T-helper 2 cell treated with Interferon-gamma antibody and Interleukin-4, amounts not matched to agents 5 μg/mL and 100 μg/mL, for 36 hours (primary cell): ENCODE results near the gene CAPN8.

ENCODE experiments used
- DNase-seq: peaks from one replicate; pipeline ENCODE4 v3.0.0; 2021; ENCODE audit warnings: low spot score
- H3K27ac Mint-ChIP-seq: one replicate; pipeline ENCODE4 v1.8.0; 2021; ENCODE audit warnings: mild to moderate bottlenecking, mixed read lengths
- H3K27me3 Mint-ChIP-seq: one replicate; pipeline ENCODE4 v1.8.0; 2021; ENCODE audit warnings: low read depth, mixed read lengths
- H3K36me3 Mint-ChIP-seq: one replicate; pipeline ENCODE4 v1.8.0; 2021; ENCODE audit warnings: low read depth, mixed read lengths
- H3K4me1 Mint-ChIP-seq: one replicate; pipeline ENCODE4 v1.8.0; 2021; ENCODE audit warnings: low read depth, mixed read lengths
- H3K4me3 Mint-ChIP-seq: one replicate; pipeline ENCODE4 v1.8.0; 2022; ENCODE audit warnings: mild to moderate bottlenecking, moderate library complexity, mixed read lengths
- H3K9me3 Mint-ChIP-seq: one replicate; pipeline ENCODE4 v1.8.0; 2021; ENCODE audit warnings: mixed read lengths

The CAPN8 gene

DNA sequence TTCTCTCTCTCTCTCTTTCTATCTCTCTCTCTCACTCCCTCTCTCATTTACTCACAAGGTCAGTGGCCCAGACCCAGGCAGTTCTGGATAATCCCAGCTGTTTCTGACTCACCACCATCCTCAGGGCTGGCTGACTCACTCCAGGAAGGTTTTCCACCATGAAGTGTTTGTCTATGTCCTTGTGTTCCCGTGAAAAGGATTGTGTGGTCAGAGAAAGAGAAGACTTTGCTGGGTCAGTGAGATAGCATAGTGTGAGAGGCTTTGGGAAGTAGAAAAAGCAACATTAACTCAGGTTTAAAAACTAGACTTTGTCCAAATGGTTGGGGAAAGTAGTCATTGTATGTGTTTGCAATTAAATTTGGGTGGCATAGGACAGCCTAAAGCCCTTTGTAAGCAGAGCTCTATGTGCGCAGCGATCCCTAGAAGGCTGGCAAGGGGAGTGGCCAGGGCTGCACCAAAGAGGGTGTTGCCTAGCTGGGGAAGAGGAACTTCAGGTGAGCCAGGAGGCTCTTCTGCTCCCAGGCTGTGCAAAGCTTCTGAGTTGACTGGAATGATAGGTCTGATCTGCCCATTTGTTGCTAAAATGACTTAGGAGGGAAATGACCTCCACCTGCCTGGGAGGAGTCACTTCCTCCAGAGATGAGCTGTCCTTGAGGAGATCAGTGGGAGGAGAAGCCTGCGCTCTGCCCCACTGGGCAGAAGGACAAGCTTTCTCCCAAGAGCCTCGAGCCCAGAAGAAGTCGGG is 41.9 kb upstream of the CAPN8 start:
- H3K4me1 Mint-ChIP-seq, result peaks cover 27% of the 10 kb centered on the region
- H3K4me3 Mint-ChIP-seq, result no peak overlapping the region
- peaks cover 7% of the 10 kb centered on the region for H3K27me3 Mint-ChIP-seq
- H3K9me3 Mint-ChIP-seq, result no peaks in the 10 kb centered on the region
- DNase-seq, result no peak
- no peak overlapping the region for H3K27ac Mint-ChIP-seq
- H3K36me3 Mint-ChIP-seq, result no peaks in the 10 kb centered on the region

DNA sequence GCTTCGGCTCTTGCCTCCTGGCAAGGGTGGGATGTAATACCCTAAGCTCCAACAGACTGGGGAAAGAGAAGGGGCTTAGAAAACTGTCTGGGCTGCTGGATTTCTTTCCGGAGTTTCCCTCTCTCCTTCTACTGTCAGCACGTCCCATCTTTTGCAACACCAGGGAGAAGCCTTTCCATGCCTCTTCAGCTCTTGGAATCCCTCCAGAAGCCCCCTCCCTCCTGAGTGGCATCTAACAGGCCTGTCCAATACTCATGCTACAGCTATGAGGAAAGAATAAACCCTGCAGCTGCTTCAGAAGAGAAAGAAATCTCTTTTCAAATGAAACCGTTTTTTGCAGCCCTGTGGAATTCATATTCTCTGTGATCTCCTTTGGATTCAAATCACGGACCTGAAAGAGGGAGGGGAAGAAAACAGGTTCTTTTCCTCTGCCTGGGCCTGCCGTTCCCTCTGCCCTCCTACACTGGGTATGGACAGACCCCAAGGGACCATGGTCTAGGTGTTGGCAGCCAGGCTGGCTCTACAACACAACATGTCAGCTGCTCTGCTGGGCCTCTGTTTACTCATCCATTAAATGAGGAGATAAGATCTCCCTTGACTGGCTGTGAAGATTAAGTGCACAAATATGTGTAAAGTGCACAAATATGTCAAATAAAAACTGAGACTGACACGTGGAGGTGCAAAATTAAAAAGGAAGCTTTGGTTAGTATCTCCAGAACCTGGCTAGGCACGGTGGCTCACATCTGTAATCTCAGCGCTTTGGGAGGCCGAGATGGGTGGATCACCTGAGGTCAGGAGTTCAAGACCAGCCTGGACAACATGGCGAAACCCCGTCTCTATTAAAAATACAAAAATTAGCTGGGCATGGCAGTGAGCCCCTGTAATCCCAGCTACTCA is 40.8 kb upstream of the CAPN8 start:
- H3K27ac Mint-ChIP-seq, result no peak overlapping the region
- no peak for DNase-seq

DNA sequence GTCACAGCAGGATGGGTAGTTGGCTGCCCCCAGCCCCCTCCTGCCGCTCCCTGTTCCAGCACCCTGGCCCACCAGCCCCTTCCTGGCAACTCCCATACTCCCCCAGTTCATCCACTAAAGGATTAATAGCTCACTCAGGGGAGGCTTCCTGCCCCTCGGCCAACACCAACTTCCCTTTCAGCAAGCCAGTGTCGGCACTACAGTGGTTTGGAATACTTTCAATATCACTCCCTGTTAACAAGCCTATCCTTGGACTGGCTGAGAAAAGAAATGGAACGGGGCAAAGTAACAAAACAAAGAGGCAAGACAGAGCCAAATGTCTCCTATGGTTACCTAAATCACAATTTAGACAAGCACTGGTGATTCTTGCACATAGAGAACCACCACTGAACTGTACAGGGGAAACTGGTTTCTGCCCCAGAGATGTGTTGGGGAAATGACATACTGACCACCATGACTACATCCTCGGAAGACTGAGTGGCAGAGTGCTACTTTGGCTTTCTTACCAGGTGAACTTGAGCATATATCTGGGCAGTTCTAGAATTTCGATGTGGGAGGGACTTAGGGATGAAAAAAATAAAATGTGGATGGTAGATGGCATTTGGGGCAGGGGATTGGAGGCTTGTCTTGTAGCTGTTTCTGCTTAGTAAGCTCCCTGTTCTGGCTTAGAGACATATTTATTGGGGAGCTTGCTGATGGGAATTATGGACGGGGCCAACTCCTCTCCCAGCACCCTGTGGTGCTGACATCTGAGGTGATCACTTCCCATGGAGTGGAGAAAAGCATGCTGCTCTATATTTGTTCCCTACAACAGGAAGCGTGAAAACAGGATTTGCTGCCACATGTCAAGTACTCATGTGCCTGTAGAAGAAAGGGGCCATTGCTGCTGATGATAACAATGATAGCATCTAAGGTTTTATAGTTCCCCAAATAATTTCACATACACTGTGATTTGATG is 39.7 kb upstream of the CAPN8 start:
- no peak overlapping the region for H3K4me3 Mint-ChIP-seq
- DNase-seq, result no peak
- no peaks in the 10 kb centered on the region for H3K36me3 Mint-ChIP-seq
- H3K9me3 Mint-ChIP-seq, result no peaks in the 10 kb centered on the region
- peaks cover 28% of the 10 kb centered on the region for H3K4me1 Mint-ChIP-seq
- H3K27ac Mint-ChIP-seq, result no peak overlapping the region
- peaks cover 7% of the 10 kb centered on the region for H3K27me3 Mint-ChIP-seq

More for the DNA sequence above, 40.8 kb upstream of the CAPN8 start:
- H3K9me3 Mint-ChIP-seq, result no peaks in the 10 kb centered on the region
- H3K36me3 Mint-ChIP-seq, result no peaks in the 10 kb centered on the region
- H3K27me3 Mint-ChIP-seq, result peaks cover 7% of the 10 kb centered on the region
- H3K4me3 Mint-ChIP-seq, result no peak overlapping the region
- peaks cover 27% of the 10 kb centered on the region for H3K4me1 Mint-ChIP-seq

GRCh38 chr1:223703668-223704013 is 38.1 kb upstream of the CAPN8 start:
- H3K27ac Mint-ChIP-seq, result no peak overlapping the region
- peaks cover 28% of the 10 kb centered on the region for H3K4me1 Mint-ChIP-seq

GRCh38 chr1:223702735-223703667 is 37.5 kb upstream of the CAPN8 start:
- Mint-ChIP-seq H3K36me3 (no peaks in the 10 kb centered on the region), H3K27ac (no peak overlapping the region), H3K27me3 (peaks cover 2% of the 10 kb centered on the region), H3K9me3 (no peaks in the 10 kb centered on the region), H3K4me1 (peaks cover 30% of the 10 kb centered on the region), H3K4me3 (no peak overlapping the region)
- DNase-seq, result peak; percentile 56

More at GRCh38 chr1:223703668-223704013, 38.1 kb upstream of the CAPN8 start:
- H3K27me3 Mint-ChIP-seq, result peaks cover 3% of the 10 kb centered on the region
- no peak for DNase-seq
- no peak overlapping the region for H3K4me3 Mint-ChIP-seq
- H3K9me3 Mint-ChIP-seq, result no peaks in the 10 kb centered on the region
- H3K36me3 Mint-ChIP-seq, result no peaks in the 10 kb centered on the region

DNA sequence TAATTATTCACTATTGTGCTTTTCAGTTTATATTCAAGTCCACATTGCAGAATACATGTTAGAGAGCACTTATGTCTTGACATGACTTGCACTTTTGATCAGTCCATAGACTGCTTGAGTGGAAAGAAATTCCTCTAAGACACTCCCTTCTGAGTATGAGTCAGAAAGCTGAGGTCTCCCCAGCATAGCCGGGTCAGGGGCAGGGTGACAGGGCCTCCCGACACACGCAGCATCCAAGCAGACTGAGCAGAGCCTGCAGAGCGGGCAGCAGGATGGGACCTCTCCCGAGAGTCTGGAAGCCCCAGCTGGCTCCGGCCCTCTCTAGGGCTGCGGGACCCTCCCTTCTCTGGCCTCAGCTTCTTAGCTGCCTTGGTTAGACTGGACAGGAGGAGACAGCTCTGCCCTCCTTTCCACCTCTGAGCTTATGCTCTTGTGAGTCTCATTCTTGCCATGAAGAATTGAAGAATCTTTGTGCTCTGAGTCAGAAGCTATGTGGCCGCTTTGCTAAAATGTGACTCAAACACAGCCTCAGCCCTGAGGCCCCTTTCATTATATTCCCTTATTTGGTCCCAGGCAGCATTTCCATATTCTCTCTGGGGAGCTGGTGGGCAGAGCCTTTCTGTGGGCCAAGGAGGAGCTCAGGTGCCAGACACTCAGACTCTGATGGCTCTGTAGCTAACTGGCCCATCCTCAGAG is 35.6 kb upstream of the CAPN8 start:
- H3K36me3 Mint-ChIP-seq, result no peaks in the 10 kb centered on the region
- H3K27ac Mint-ChIP-seq, result peak overlapping the region; percentile 39
- no peaks in the 10 kb centered on the region for H3K9me3 Mint-ChIP-seq
- H3K27me3 Mint-ChIP-seq, result peaks cover 2% of the 10 kb centered on the region
- peaks cover 22% of the 10 kb centered on the region for H3K4me1 Mint-ChIP-seq
- peak; percentile 41 for DNase-seq
- no peak overlapping the region for H3K4me3 Mint-ChIP-seq

DNA sequence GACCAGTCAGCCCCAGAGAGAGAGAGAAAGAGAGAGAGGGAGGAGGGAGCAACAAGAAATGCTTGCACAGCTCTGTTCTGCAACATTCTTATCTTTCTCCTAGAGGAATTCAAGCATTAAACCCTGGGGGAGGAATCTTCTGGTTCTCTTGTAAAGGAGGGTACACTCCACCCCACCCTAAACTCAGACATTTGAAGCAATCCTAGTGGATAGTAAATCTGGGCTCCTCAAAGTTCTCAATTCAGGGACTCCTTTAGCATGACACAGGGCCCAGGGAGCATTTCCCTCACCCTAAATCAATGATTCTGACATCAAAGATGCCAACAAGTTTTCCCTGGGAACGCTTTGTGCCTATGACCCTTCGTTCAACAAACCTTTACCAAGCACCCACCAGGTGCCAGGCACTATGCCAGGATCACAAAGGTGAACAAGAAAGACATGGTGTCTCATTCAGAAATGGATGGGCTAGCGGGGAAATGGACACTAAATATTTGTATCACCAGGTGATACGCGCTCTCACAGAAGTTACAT is 35.0 kb upstream of the CAPN8 start:
- Mint-ChIP-seq H3K27me3 (peaks cover 2% of the 10 kb centered on the region), H3K9me3 (no peaks in the 10 kb centered on the region), H3K36me3 (no peaks in the 10 kb centered on the region), H3K4me3 (no peak overlapping the region), H3K27ac (no peak overlapping the region), H3K4me1 (peaks cover 22% of the 10 kb centered on the region)
- DNase-seq, result no peak

- DNase-seq, result no peak
- Mint-ChIP-seq H3K4me3 (no peak overlapping the region), H3K4me1 (peaks cover 13% of the 10 kb centered on the region), H3K27ac (no peak overlapping the region), H3K36me3 (no peaks in the 10 kb centered on the region), H3K27me3 (peaks cover 9% of the 10 kb centered on the region), H3K9me3 (no peaks in the 10 kb centered on the region)
Measured at GRCh38 chr1:223695941-223696340, 30.4 kb upstream of the CAPN8 start.

GRCh38 chr1:223695014-223695548 is 29.6 kb upstream of the CAPN8 start:
- no peak overlapping the region for H3K27ac Mint-ChIP-seq
- peaks cover 8% of the 10 kb centered on the region for H3K4me1 Mint-ChIP-seq
- H3K36me3 Mint-ChIP-seq, result no peaks in the 10 kb centered on the region
- no peaks in the 10 kb centered on the region for H3K9me3 Mint-ChIP-seq
- no peak overlapping the region for H3K4me3 Mint-ChIP-seq
- DNase-seq, result no peak
- peaks cover 11% of the 10 kb centered on the region for H3K27me3 Mint-ChIP-seq

- H3K4me1 Mint-ChIP-seq, result no peaks in the 10 kb centered on the region
- peaks cover 15% of the 10 kb centered on the region for H3K27me3 Mint-ChIP-seq
- no peak overlapping the region for H3K27ac Mint-ChIP-seq
- no peaks in the 10 kb centered on the region for H3K9me3 Mint-ChIP-seq
- no peaks in the 10 kb centered on the region for H3K36me3 Mint-ChIP-seq
- DNase-seq, result no peak
- H3K4me3 Mint-ChIP-seq, result no peak overlapping the region
Measured at GRCh38 chr1:223691121-223691520, 25.6 kb upstream of the CAPN8 start.

DNA sequence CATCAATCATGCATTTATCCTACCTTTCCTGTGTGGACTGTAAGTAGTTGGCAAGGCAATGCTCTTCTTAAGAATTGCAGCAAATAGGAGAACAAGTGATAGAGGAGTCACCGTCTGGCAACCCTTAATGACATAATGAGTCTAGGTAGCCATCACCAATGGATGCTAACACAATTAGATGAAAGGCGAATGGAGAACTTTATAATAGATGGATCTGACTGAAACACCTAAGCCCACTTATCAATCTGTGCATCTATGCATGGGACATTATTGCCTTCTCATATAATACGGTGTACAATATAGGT is 18.9 kb upstream of the CAPN8 start:
- DNase-seq, result no peak
- H3K36me3 Mint-ChIP-seq, result no peaks in the 10 kb centered on the region
- no peaks in the 10 kb centered on the region for H3K4me1 Mint-ChIP-seq
- H3K4me3 Mint-ChIP-seq, result no peak overlapping the region
- H3K27ac Mint-ChIP-seq, result no peak overlapping the region
- no peaks in the 10 kb centered on the region for H3K9me3 Mint-ChIP-seq
- H3K27me3 Mint-ChIP-seq, result peaks cover 24% of the 10 kb centered on the region
